ENCODE measurements around the gene OR51G1.
"Not testable (repeated sequence)": the region's sequence is repeated elsewhere in the genome, so short reads cannot be mapped to it uniquely, and the experiment has no call there.

Gene OR51G1

GRCh38 chr11:4924239-4924638 lies at the start of gene OR51G1:
Gene OR51G1 (minus strand): TSS chr11:4924339. CDS start chr11:4924339, 0 bp downstream.
- no peak for DNase-seq

- DNase-seq = no peak
Observed at GRCh38 chr11:4962816-4963215, 38.7 kb upstream of the OR51G1 start.

GRCh38 chr11:4960877-4961276 lies 36.7 kb upstream of the OR51G1 start:
- no peak for DNase-seq

- no peak for DNase-seq
Observed at GRCh38 chr11:4957396-4957795, 33.3 kb upstream of the OR51G1 start.

- not testable (repeated sequence) for DNase-seq
Observed at GRCh38 chr11:4955613-4956012, 31.5 kb upstream of the OR51G1 start, which contains the start of gene OR51A2. Gene OR51A2 (minus strand): TSS chr11:4955713. CDS start chr11:4955713, 0 bp downstream.

GRCh38 chr11:4947505-4947904 lies 23.4 kb upstream of the OR51G1 start, which contains the start of gene OR51A4:
Gene OR51A4 (minus strand): TSS chr11:4947605. CDS start chr11:4947100, 505 bp downstream.
- no peak for DNase-seq

- DNase-seq = no peak
Observed at GRCh38 chr11:4936745-4937144, 12.6 kb upstream of the OR51G1 start.

GRCh38 chr11:4932751-4933150 lies 8.6 kb upstream of the OR51G1 start:
- DNase-seq = no peak

- no peak for DNase-seq
Observed at GRCh38 chr11:4926608-4927007, 2.5 kb upstream of the OR51G1 start.

- no peak for DNase-seq
Observed at GRCh38 chr11:4922304-4922703, 1.8 kb downstream of the OR51G1 start.

GRCh38 chr11:4921796-4922195 lies 2.3 kb downstream of the OR51G1 start:
- no peak for DNase-seq

- no peak for DNase-seq
Observed at GRCh38 chr11:4919250-4919649, 4.9 kb downstream of the OR51G1 start, which contains the start of gene OR51G2. Gene OR51G2 (minus strand): TSS chr11:4919350. CDS start chr11:4915663, 3,687 bp downstream.

GRCh38 chr11:4916581-4916980 lies 7.6 kb downstream of the OR51G1 start:
- no peak for DNase-seq

- no peak for DNase-seq
Observed at GRCh38 chr11:4903484-4903883, 20.7 kb downstream of the OR51G1 start, which contains the start of gene OR51A7. Gene OR51A7 (plus strand): TSS chr11:4903783. CDS start chr11:4907370, 3,587 bp downstream.

- DNase-seq = no peak
Observed at GRCh38 chr11:4891996-4892640, 32.0 kb downstream of the OR51G1 start.

- no peak for DNase-seq
Observed at GRCh38 chr11:4890279-4890678, 33.9 kb downstream of the OR51G1 start.

GRCh38 chr11:4887591-4887990 lies 36.5 kb downstream of the OR51G1 start:
- DNase-seq = no peak

GRCh38 chr11:4886186-4886585 lies 38.0 kb downstream of the OR51G1 start:
- no peak for DNase-seq

GRCh38 chr11:4884361-4884760 lies 39.8 kb downstream of the OR51G1 start:
- DNase-seq = no peak

- DNase-seq = no peak
Observed at GRCh38 chr11:4882543-4882942, 41.6 kb downstream of the OR51G1 start.

- no peak for DNase-seq
Observed at GRCh38 chr11:4881860-4882500, 42.2 kb downstream of the OR51G1 start, which contains the start of gene OR51T1. Gene OR51T1 (plus strand): TSS chr11:4881900. CDS start chr11:4881900, 0 bp downstream.

GRCh38 chr11:4881188-4881587 lies 43.0 kb downstream of the OR51G1 start:
- DNase-seq = no peak
